ENCODE measurements around the gene SPECC1L.

The SPECC1L gene

DNA sequence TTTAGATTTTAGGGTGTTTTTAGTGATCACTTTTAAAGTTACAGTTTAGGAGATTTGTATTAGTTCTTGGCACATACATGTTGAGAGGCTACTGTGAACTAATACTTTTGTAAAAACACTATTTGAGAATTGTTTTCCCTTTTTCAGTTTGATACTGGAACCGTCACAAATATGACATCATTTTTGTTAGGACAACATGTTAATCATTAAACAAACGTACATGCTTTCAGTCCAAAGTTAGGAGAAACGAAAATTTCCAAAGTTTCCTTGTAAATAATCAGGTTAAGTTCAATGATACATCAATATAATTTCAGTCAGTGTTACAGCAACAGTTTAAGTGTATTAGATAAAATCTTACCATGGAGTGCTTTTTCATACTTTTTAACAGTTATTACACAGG, 53.1 kb downstream of the SPECC1L start:
- no peak for DNase-seq

DNA sequence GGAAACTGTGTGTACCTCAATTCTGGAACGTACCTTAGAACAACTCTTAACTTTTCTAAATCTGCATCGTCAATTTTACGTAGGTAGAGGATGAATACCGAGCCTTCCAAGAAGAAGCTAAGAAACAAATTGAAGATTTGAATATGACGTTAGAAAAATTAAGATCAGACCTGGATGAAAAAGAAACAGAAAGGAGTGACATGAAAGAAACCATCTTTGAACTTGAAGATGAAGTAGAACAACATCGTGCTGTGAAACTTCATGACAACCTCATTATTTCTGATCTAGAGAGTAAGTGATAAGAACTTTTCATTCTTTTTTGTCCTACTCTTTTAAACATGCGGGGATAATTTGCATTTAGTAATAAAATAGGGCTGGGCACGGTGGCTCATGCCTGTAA, 53.5 kb downstream of the SPECC1L start:
- DNase-seq, result no peak

DNA sequence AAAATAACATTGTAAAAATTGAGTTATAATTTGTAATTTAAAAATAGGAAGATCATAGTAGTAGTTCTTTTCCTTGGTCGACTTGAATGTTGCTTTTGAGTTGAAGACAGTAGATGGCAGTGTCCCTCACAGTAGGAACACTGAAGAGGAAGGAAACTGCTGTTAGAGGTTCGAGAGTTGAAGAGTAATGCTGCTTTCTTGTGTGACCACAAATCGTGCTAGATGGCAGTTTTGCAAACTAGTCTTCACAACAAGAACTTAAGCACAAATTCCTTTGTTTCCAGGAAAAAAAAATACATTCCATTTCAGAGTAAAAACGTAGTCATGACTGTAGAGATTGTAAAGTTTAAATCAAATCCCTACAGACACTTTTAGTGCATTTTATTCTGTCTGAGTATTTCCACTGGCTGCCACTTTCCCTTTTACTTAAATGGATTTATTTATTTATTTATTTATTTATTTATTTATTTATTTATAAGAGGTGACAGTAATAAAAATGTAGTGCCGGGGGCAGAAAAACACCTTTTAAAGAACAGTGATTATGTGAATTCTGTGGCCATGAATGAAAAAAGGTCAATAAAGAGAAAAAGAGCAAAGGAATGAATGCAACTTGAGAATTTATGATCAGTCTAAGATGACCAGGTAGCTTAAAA, 54.6 kb downstream of the SPECC1L start:
- no peak for DNase-seq

DNA sequence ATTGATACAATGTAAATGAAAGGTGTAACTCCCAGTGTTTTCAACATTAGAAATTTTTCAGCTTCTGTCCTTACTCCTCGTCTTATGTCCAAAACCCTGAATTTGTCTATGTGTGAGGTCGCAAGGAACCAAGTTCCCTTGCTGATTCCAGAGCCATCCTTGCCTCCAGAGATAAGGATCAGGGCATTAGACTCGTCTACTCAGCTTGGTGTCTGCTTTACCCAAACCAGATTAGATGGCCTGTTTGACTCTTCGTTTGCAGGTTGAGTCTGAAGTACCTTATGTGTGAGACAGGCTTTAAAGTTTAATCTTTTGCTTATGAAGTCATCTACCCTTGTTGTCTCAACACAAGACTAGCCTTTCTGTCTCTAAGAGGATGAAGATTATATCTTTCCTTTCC, 55.6 kb downstream of the SPECC1L start:
- no peak for DNase-seq

DNA sequence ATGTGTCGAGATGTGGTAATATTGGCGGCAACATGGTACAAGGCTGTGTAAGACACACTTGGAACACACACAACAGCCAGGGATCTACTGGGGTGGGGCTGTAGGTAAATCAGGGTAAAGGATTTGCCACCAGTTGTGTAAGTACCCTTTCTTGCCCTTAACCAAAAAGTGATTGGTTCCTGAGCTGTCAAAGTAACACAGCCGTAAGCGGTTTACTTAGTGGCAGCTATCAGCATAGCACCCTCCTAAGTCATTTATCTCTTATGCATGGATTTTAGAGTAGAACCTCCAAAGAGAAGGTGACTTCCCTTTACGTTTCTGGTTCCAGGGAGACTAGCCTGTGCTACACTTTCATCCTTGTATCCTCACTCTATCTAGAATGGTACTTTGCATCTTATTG, 57.2 kb downstream of the SPECC1L start:
- DNase-seq, result no peak

DNA sequence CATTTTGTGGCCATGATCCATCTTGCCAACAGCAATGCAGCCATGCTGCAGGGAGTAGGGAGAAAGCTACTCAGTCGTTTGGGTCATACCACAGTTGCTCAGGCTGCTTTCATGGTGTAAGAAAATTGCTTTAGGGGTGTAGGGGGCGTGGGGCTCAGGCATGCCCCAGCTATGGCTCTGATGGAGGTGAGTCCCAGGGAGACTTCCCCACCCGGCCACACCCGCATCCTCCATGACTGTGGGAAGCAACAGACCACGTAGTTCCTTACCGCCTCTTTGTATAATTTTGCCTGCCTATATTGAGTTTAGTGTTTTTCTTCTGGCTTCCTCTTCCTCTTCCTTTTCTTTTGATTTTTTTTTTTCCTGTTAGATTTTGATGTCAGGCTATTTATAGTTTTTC, 58.8 kb downstream of the SPECC1L start:
- no peak for DNase-seq

DNA sequence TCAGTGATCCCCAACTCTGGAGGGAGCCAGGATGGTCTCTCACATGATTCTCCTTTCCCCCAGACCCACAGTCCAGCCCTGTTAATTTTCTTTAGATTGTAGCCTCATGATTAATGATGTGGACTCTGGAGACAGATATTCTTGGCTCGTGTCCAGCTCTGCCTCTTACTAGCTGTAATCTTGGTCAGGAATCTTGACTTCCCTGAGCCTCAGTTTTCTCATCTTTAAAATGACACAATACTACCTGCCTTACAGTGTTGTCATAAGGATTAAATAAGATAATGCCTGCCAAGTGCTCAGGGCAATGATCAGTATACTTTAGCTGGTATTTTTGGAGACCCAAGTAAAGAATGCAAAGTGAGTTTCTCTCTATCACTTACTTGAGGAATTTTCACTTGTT, 60.0 kb downstream of the SPECC1L start:
- DNase-seq, result no peak

DNA sequence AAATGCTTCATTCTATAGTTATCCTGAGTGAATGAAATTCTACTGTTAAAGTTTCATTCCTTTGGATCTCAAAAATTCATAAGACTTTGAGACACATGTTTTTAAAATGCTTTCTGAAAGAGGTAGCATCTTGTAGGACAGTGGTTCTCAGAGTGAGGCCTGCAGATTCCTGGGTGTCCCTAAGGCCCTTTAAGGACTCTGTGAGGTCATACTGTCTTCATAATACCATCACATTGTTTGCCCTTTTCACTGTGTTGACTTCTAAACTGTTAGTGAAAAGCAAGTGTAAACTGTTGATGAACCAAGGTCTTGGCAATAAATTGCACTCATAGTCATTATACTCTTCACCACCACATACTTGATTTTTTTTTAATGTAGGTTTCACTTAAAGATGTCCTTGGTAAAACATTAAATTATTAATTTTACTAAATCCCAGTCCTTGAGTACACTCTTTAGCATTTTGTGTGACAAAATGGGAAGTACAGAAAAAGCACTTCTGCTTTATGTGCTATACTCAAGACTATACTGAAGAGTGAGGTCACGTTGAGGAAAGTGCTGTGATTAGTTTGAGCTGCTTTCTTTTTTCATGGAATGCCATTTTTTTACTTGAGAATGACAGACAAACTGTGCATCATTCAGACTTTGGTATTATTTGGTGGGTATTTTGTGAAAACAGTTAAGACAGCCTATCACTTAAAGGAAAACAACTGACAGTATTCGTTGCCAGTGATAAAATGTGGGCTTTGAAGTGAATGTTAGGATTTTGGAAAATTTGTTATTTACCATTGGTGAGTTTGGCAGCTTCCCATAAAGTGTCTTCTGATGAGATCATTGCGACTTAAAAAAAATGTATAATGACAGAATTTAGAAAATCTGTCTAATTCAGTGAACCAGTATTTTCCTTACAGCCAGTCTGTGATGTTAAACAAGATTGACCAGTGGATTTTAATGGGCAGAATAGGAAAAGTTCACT, 61.1 kb downstream of the SPECC1L start:
- DNase-seq, result no peak

DNA sequence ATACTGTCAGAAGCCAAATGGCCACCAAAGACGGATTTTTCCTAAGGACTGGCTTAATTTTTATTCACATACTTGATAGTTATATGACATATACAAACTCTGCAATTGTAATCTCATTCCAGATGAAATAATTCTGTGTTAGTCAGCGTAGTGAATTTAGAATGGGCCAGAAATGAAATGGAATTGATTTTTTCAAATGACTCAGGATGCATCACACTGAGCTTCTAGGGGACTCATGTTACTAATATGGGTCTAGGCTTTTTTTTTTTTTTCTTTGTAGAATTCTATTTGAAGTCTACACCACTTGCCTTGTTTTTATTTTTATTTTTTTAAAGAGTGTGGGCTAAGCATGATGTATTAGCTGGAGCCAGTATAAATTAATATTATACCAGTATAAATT, 62.7 kb downstream of the SPECC1L start:
- DNase-seq, result no peak

DNA sequence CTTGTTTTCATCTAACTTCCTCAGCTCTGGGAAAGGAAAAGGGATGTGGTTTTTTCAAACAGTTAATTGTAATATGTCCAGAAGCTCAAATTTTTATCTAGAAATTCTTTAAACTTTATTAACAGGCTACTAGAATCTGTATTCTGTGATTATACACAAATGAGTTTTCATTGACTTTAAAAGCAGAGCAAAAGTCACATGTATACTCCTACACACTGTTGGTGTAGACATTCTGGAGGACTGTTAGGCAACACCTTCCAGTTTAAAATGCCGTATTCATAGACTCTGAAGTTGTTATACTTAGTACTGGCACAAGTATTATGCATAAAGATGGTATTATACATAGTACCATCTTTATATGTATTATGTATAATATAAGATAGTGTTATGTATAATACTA, 64.9 kb downstream of the SPECC1L start:
- no peak for DNase-seq

DNA sequence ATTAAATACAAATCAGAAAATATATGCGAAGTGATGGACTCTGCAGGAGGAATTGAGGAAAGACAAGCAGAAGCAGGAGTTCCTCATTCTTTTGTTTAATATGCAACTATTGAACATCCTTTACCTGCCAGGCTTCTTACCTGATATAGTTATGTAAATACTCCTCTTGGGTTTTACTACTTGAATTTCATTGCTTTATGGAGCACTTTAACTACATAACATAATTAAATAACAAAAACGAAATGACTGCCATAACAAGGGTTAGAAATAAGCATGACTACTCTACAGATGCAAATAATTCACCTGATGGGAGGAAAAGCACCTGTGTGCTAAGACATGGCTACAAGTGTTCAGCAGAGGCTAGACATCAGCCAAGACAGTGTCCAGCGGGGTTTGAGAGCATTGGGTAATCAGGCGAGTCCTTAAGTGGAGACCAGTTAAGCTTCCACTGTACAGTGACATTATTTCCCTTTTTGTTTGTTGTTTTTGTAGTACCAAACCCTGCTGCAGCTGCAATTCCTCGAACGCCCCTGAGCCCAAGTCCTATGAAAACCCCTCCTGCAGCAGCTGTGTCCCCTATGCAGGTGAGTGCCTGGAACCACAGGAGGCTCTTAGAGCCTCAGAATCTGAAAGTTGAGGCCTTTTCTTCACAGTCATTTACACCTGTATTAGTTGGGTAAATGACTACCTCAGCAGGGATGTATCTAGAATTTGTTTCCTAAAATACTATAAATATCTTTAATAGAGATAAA, 67.4 kb downstream of the SPECC1L start:
- no peak for DNase-seq

DNA sequence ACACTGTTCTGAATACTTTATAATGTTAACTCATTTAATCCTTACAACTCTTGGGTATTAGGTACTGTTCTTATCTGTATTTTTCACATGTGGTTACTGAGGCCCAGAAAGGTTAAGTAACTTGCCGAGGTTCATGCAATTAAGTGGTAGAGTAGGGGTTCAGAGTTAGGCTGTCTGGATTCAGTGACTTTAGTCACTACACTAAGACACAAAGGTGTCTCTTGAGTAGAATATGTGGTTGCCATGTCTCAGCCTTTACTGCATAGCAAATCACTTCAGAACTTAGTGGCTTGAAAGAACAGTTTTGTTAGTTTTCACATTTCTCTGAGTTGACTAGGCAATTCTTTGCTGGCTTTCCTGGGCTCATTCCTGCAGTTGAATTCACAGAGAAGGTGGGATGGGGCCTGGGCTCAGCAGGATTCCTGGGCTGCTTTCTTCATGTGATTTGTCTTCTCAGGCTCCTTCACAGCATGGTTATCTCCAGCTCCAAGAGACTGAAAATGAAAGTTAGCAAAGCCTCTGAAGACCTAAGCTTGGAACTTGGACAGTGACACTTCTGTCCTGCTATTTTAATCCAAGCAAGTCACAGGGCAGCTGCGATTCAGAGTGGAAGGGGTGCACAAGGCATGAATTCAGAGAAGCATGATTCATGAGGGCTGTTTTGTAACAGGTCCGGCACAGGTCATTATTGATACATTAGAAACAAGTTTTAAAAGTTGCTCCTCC, 68.3 kb downstream of the SPECC1L start:
- no peak for DNase-seq

DNA sequence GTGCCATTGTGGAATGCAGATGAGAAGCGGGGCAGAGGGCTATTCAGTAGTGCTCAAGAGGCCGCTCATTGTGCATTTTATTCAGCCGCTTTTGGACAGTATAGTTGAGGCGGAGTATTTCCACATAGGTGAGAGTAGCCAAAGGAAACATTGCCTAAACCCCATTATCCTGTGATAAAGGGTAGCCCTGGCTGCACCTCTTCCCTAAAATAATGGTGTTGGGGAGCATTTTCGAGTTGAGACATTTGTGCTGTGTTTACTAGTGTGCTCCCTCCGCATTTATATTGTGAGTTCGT, 68.8 kb downstream of the SPECC1L start:
- no peak for DNase-seq

DNA sequence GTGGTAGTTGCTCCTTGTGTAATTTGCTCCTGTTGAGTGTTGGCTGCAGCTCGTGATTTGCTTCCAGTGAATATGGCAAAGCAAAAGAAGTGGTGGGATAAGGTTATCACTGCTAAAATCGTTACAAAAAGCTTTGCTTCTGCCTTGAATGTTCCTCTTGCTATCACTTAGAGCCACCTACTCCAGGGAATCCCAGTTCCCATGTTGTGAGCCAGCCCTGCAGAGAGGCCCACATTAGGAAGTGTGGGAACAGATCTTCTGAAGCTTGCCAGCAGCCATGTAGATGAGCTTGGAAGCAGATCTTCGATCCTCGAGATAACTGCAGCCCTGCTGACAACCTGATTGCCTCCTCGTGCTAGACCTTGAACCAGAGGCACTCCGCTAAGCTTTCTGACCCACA, 71.0 kb downstream of the SPECC1L start:
- no peak for DNase-seq

DNA sequence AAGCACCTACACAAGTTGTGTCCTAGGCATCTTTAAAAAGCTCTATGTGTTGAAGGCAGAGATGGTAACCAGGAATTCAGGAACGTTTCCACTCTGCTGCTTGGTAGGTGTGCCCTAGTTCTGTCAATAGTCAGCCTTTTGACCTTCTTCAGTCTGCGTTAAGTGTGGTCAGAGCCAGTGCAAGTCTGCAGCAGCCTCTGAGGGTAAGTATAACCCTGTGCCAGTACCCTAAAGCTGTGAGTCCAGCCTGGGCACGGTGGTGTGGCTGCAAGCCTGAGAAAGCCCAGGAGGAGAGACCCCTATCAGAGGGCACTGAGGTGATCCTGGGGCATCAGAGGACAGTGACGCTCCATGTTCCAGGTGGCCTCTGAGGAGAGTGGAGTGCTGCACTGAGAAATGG, 80.0 kb downstream of the SPECC1L start:
- DNase-seq, result no peak

DNA sequence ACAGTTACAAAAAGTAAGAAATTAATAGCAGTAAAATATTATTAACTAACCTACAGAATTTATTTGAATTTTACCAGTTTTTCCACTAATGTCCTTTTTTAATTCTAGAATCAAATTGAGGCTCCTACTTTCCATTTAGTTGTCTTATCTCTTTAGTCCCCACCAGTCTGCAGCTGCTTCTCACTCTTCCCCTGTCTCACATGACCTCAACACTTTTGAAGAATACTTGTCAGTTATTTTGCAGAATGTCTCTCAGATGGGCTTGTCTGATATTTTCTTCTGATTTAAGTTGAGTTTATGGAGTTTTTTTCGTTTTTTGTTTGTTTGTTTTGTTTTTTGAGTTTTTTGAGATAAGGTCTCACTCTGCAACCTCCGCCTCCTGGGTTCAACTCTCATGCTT, 82.5 kb downstream of the SPECC1L start:
- no peak for DNase-seq

DNA sequence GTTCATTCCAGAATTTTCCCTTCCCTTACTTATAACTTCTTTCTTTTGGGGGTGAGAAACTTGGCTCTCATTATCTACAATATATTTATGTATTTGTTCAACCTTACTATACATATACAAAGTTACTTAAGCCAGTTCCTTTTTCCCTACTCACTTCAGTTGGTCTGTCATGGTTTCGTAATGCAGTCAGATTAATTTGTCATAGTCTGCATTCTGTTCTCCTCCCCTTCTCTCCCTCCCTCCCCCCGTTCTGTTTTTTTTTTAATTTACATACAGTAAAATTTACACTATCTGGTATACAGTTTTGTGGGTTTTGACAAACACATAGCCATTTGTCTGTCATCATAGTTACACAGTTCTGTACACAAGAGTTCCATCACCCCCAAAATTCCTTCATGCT, 84.9 kb downstream of the SPECC1L start:
- DNase-seq, result no peak

DNA sequence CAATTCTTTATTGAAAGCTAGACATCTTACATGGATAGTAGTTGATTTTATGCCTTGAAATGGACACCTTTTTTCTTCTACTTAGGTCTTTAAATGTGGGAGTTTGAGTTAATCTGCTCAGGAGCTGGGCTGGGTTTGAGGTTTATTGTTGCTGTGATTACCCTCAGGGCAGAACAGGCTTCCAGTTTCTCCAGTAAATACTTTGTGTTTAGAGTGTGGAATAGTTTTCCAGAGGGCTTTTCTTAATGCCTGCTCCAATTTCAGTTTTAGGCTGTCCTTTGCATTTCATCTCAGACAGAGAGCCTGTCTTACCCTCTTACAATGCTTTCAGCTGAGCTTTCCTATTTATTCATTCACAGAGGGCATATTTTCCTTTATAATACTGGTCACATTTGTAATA, 86.9 kb downstream of the SPECC1L start:
- no peak for DNase-seq

DNA sequence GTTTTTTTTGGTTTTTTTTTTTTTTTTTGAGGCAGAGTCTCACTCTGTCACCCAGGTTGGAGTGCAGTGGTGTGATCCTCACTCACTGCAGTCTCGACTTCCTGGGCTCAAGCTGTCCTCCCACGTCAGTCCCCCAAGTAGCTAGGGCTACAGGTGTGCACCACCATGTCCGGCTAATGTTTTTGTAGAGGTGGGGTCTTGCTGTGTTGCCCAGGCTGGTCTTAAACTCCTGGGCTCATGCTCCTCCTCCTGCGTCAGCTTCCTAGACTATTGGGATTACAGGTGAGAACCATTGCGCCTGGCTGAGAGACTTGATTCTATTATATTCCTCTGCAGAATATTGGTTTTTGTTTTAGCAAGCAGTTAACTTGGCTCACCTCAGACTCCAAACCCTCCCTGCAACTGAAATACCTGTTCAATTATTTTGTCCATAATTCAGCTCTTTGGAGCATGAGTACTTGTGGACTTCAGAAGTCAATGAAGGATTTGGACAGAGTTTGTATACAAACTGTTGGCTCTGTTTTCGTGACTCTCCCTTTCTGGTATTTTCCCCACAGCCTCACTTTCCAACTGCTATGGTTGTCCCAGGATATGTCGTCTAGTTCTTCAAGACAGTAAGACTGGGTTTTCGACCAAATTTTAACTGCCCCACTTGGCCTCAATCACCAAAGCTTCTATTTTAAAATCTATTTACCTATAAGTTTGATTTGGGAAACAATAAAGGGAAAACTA, 87.6 kb downstream of the SPECC1L start:
- DNase-seq, result no peak

DNA sequence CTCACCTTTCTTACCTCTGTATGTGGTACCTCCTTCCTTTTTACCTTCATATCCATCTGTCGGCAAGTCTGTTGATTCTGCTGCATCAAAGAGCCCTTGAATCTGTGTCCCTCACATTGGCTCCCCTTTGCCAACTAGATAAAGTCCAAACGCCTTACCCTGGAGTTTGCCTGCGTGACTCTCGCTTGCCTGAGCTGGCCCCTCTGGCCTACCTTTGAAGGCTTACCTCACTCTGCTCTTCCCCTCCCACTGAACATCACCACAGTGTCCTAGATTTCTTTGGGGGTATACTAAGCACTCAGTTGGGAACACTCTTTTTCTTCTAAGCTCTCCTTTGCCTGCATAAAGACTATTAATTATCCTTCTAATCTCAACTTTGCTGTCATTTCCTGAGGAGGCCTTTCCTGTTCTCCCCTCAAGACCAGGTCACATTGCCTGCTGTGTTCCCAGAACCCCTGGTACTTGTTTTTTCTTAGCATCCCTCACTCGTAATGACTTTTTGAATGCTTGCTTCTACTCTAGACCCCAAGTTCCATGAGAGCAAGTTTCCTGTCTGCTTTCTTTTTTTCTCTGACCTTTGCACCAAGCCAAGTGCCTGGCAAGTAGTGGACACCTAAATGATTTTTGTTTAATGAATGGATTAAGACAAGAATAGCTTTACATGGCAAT, 89.0 kb downstream of the SPECC1L start:
- no peak for DNase-seq

DNA sequence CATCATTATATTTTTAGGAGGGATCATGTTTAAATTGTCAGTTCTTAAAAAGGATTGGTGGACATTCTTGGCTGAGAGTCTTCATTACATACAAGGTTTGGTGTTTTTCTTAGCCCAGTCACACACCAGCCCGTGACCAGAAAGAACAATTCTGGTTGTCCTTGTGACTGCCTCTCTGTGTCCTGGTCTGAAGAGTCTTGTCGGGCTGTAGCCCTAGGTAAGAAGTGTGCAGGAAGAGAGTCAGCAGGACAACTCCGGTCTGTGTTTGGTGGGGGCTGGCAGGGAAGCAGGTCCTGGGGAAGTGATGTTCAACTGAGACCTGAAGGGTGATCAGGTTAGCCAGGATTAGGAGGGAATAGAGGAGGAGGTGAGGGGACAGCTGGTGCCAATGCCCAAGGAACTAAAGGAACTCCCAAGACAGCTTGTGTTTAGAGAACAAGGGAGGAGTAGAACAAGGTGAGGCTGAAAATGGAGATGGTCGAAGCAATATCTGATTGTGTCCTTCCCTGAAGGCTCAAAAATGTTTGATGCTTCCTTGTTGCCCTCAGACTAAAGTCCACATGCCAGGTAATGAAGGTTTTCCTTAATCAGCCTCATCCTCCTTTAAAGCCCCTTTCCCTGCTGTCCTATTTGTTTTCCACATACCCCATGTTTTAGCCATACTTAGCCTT, 91.5 kb downstream of the SPECC1L start:
- no peak for DNase-seq
